HG03025 (cell line): Measurements from ENCODE around the gene NUF2.

Experiments
- ATAC-seq: cut with Tn5 transposase; IDR thresholded peaks from one replicate; pipeline ENCODE4 v1.9.1; 2021; ENCODE audit warnings: mild to moderate bottlenecking, moderate library complexity; ENCODE audit not compliant: unreplicated experiment, low FRiP score

The NUF2 gene

DNA sequence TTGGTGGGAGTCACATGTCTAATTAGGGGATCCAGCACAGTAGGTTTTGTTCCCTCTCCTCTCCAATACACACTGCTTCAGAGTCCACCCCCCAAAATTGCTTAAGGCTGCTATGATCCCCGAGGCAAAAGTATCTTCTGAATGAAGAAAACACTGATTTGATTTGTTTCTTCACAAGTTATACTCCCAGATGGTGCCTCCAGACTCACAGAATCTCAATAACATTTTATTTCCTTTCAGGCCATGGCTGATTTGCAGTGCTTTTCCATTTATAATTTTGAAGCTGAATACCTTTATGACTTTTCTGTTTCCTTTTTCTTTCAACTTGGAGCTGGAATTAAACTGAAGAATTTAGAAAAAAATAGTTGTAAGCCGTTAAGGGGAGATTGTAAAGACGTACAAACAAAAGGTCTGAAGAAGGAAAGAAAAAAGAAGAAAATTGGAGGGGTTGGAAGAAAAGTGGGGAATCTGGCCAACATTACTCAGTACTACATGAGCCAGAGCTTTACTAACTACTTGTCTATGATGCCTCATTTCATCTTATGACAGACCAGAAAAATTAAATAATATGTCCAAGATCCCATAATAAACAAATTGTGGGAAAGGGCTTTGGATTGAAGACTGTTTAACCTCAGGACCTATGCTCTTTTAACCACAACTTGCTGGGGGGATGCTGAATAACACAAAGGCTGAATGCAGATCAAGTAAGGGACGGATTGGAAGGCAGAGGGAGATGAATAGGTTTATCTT, 75.9 kb downstream of the NUF2 start:
- ATAC-seq: no peak

DNA sequence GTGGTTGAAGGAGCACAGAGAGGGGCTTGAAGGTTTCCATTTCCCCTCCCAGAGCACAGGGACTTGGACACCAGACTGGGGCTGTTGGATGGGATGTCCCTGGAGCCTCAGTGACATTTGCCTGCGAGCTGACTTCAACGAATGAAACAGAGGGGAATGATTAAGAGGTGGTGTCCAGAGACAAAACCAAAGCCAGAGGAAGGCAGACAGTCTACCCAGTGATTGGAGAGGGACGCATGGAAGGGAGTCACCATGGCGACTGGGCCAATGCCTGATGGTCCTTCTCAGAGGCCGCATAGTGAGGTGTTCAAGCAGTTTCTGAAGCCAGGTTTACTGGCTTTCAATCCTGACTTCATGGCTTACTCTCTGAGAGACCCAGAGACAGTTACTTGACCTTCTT, 77.2 kb downstream of the NUF2 start:
- ATAC-seq: no peak

DNA sequence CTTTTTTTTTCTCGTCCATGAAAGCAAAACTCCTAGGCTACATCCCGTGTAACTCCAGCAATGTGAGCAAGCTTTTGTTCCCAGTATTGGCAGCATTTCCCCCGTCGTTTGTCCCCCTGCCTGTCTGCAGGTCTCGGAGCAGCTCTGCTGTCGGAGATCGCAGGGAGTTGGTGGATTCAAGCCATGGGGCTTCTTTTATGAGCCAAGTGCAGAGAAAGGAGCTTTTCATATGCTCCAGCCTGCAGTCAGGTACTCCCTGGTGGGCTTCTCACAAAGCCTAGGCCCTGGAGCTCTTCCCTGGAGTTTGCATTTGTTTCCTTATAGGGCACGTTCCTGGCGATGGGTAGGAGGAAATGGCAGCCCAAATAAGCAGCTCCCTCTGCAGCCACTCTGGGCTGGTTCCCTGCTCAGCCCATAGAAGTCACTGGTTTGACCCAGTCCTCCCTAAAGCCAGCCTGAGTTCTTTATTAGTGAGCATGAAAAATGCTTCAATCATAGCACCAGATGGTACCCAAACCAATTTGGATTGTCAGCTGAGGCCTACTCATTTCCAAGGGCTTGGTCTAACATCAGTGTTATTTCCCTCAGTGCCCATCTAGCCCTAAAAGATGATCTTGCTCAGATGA, 78.3 kb downstream of the NUF2 start:
- ATAC-seq: no peak

DNA sequence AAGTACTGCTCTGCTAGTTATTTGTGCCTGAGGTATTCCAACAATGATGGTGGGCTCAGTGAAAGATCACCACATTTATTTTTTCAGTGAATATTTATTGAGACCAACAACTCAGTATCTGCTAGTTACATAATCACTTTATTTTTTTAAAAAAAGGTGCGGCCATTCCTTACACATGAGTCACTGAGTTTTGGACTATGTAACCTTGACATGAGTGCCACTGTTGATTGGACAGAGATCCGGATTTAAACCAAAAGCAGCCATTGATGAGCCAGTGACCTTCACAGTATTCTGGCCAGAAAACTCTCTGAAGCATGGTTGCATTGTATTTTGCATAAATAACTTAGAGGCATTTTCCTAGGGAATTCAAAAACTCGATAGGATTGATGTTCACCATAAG, 79.5 kb downstream of the NUF2 start:
- no peak for ATAC-seq
